ENCODE measurements around the gene RNF208. TPM values are rescaled to one million over a fixed set of nuclear protein-coding genes. Genes with fewer than 3 reads are reported as not detected.

RNF208 gene
- total RNA-seq, 1 experiment from 2014 or later = 38.0 TPM

DNA sequence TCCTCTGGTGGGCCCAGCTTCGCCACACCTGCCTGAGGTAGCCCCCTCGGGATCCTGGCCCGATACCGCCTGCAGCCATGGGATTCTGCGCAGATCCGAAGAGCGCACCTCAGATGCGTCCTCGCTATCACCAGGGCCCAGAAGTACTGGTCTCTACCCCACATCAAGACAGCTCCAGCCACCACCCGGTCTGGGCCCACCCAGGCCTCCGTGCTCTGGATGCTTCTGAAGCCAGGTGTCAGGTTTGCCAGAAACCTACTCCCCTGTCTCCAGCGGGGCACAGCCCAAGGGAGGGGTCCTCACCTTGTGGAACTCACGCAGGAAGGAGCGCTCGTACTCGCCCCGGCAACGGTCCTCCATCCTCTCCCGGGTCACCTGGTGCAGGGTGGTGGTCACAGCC, 36.1 kb downstream of the RNF208 start:
- intact Hi-C loops (cut with micrococcal nuclease; ENCODE audit: unreplicated experiment) = no loop called here
- ChIA-PET POLR2A (ENCODE audit: unreplicated experiment) (no interaction called here), CTCF (no interaction called here)
- Histone ChIP-seq H3K27ac (no peak overlapping the region), H3K4me3 (no peak overlapping the region), H4K20me1 (ENCODE audit: insufficient read depth) (peaks cover 11% of the 10 kb centered on the region), H3K9me3 (ENCODE audit: insufficient read depth, low read depth) (no peaks in the 10 kb centered on the region), H3K36me3 (ENCODE audit: low read depth) (no peaks in the 10 kb centered on the region), H3K79me2 (ENCODE audit: low read depth) (peaks cover 30% of the 10 kb centered on the region), H3K9me2 (ENCODE audit: insufficient read depth) (no peaks in the 10 kb centered on the region), H2AFZ (no peak overlapping the region), H3F3A (ENCODE audit: insufficient read depth, low read depth) (peaks cover 18% of the 10 kb centered on the region), H3K4me1 (replicated peaks; ENCODE audit: insufficient read depth) (peaks cover 32% of the 10 kb centered on the region), H3K27me3 (ENCODE audit: insufficient read depth, low read depth) (no peaks in the 10 kb centered on the region), H3K4me2 (no peak overlapping the region)
- TF ChIP-seq EZH2 (IDR thresholded peaks at IDR 0.05; ENCODE audit: low read depth) = no peak
- TF ChIP-seq, protein P1, sequence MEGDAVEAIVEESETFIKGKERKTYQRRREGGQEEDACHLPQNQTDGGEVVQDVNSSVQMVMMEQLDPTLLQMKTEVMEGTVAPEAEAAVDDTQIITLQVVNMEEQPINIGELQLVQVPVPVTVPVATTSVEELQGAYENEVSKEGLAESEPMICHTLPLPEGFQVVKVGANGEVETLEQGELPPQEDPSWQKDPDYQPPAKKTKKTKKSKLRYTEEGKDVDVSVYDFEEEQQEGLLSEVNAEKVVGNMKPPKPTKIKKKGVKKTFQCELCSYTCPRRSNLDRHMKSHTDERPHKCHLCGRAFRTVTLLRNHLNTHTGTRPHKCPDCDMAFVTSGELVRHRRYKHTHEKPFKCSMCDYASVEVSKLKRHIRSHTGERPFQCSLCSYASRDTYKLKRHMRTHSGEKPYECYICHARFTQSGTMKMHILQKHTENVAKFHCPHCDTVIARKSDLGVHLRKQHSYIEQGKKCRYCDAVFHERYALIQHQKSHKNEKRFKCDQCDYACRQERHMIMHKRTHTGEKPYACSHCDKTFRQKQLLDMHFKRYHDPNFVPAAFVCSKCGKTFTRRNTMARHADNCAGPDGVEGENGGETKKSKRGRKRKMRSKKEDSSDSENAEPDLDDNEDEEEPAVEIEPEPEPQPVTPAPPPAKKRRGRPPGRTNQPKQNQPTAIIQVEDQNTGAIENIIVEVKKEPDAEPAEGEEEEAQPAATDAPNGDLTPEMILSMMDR (conservative IDR thresholded peaks at IDR 0.05) = no peak
- no TSS peak for BruUV-seq (replicated peaks)
- no peak for DNase-seq

DNA sequence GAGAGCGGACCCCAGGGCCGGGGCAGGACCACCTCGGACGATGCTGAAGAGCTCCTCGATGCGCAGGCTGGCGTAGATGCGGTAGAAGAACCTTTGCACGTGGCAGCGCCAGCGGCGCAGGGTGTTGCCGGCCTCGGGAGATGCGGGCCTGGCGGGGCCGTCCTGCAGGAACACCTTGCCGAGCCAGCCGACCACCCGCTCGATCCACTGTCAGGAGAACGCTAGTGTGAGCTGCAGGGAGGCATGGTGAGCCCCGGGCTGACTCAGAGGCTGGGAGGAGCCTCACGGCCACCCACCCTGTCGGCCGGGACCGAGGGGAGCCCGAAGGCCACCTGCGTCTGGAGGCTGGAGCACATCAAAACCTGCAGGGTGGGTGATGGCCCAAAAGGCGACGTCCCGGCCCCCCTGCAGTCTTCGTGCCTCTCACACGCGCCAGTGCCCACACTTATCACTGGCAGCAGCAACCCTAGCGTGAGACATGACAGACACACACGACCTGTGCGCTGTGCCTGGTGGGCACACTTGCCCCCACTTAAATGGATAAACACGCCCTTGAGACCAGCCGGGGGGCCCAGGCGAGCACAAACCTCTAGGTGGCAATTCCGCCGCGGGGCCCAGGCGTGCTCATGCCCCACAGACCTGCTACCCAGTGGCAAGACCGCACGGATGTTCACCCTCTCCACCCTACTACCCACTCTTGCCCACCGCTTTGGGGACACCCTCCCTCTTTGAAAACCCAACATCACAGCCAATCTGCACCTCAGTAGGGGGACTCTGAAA, 37.0 kb downstream of the RNF208 start:
- no peak for DNase-seq
- no peak overlapping the region for H3K4me3 ChIP-seq
- H2AFZ ChIP-seq = no peak overlapping the region
- peaks cover 16% of the 10 kb centered on the region for H3F3A ChIP-seq (ENCODE audit: insufficient read depth, low read depth)
- peaks cover 23% of the 10 kb centered on the region for H3K4me1 ChIP-seq (replicated peaks; ENCODE audit: insufficient read depth)
- H3K27me3 ChIP-seq (ENCODE audit: insufficient read depth, low read depth) = no peaks in the 10 kb centered on the region
- H3K9me3 ChIP-seq (ENCODE audit: insufficient read depth, low read depth) = no peaks in the 10 kb centered on the region
- TF ChIP-seq, protein P1 (conservative IDR thresholded peaks at IDR 0.05) = no peak
- no peak for TF ChIP-seq EZH2 (IDR thresholded peaks at IDR 0.05; ENCODE audit: low read depth)
- no peak overlapping the region for H3K27ac ChIP-seq
- intact Hi-C loops (cut with micrococcal nuclease; ENCODE audit: unreplicated experiment) = no loop called here
- H3K9me2 ChIP-seq (ENCODE audit: insufficient read depth) = no peaks in the 10 kb centered on the region
- H3K36me3 ChIP-seq (ENCODE audit: low read depth) = no peaks in the 10 kb centered on the region
- no TSS peak for BruUV-seq (replicated peaks)
- no peak overlapping the region for H3K4me2 ChIP-seq
- peaks cover 28% of the 10 kb centered on the region for H3K79me2 ChIP-seq (ENCODE audit: low read depth)
- ChIA-PET POLR2A (ENCODE audit: unreplicated experiment) (no interaction called here), CTCF (no interaction called here)
- H4K20me1 ChIP-seq (ENCODE audit: insufficient read depth) = peaks cover 8% of the 10 kb centered on the region

DNA sequence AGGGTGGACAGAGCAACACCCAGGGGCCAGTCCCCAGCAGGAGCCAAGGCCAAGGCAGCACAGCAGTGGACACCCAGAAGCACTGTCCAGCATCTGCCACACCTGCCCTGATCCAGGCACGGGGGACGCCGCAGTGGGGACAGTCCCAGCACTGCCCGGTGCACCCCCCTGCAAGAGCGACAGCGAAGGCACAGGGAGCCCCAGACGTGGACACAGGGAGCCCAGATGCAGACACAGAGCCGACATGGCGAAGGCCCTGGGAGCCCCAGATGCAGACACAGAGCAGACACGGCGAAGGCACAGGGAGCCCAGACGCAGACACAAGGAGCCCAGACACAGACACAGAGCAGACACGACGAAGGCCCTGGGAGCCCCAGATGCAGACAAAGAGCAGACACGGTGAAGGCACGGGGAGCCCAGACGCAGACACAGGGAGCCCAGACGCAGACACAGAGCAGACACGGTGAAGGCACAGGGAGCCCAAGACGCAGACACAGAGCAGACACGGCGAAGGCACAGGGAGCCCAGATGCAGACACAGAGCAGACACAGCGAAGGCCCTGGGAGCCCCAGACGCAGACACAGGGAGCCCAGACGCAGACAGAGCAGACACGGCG, 38.0 kb downstream of the RNF208 start:
- no peak overlapping the region for H3K4me3 ChIP-seq
- intact Hi-C loops (cut with micrococcal nuclease; ENCODE audit: unreplicated experiment) = no loop called here
- H3K4me2 ChIP-seq = no peak overlapping the region
- no peak for DNase-seq
- no peaks in the 10 kb centered on the region for H3K9me3 ChIP-seq (ENCODE audit: insufficient read depth, low read depth)
- H3K79me2 ChIP-seq (ENCODE audit: low read depth) = peaks cover 22% of the 10 kb centered on the region
- no peak overlapping the region for H3K27ac ChIP-seq
- H4K20me1 ChIP-seq (ENCODE audit: insufficient read depth) = no peaks in the 10 kb centered on the region
- no peaks in the 10 kb centered on the region for H3K27me3 ChIP-seq (ENCODE audit: insufficient read depth, low read depth)
- H3F3A ChIP-seq (ENCODE audit: insufficient read depth, low read depth) = peaks cover 6% of the 10 kb centered on the region; the same call in 1 of the 2 replicates
- BruUV-seq (replicated peaks) = no TSS peak
- no peaks in the 10 kb centered on the region for H3K9me2 ChIP-seq (ENCODE audit: insufficient read depth)
- POLR2A ChIA-PET (ENCODE audit: unreplicated experiment) = no interaction called here
- peaks cover 14% of the 10 kb centered on the region for H3K4me1 ChIP-seq (replicated peaks; ENCODE audit: insufficient read depth)
- TF ChIP-seq EZH2 (IDR thresholded peaks at IDR 0.05; ENCODE audit: low read depth) = no peak
- TF ChIP-seq, protein P1 (conservative IDR thresholded peaks at IDR 0.05) = no peak
- no peaks in the 10 kb centered on the region for H3K36me3 ChIP-seq (ENCODE audit: low read depth)
- no peak overlapping the region for H2AFZ ChIP-seq
- CTCF ChIA-PET = no interaction called here
